COR-L47 (cell line): ENCODE measurements around the gene AGBL1.

ENCODE experiments used
- DNase-seq: peaks from one replicate; lab custom pipeline; 2025; lab: John Stamatoyannopoulos, UW

Gene AGBL1

GRCh38 chr15:86645925-86646500, 566.3 kb downstream of the AGBL1 start:
- no peak for DNase-seq

- no peak for DNase-seq
Measured at GRCh38 chr15:86647810-86648440, 568.3 kb downstream of the AGBL1 start.

- DNase-seq, result no peak
Measured at GRCh38 chr15:86649277-86649676, 569.6 kb downstream of the AGBL1 start.

GRCh38 chr15:86650094-86650493, 570.4 kb downstream of the AGBL1 start:
- no peak for DNase-seq

GRCh38 chr15:86653344-86654197, 573.9 kb downstream of the AGBL1 start:
- DNase-seq, result no peak

- DNase-seq, result no peak
Measured at GRCh38 chr15:86654501-86654900, 574.8 kb downstream of the AGBL1 start.

GRCh38 chr15:86657305-86657704, 577.6 kb downstream of the AGBL1 start:
- no peak for DNase-seq

GRCh38 chr15:86659724-86660411, 580.2 kb downstream of the AGBL1 start:
- DNase-seq, result no peak

- DNase-seq, result no peak
Measured at GRCh38 chr15:86661580-86661979, 581.9 kb downstream of the AGBL1 start.

GRCh38 chr15:86663304-86663703, 583.6 kb downstream of the AGBL1 start:
- no peak for DNase-seq

- DNase-seq, result no peak
Measured at GRCh38 chr15:86663979-86664378, 584.3 kb downstream of the AGBL1 start.

GRCh38 chr15:86664581-86664980, 584.9 kb downstream of the AGBL1 start:
- DNase-seq, result no peak

- DNase-seq, result no peak
Measured at GRCh38 chr15:86676002-86676401, 596.3 kb downstream of the AGBL1 start.

GRCh38 chr15:86677278-86677677, 597.6 kb downstream of the AGBL1 start:
- no peak for DNase-seq

GRCh38 chr15:86685263-86685662, 605.6 kb downstream of the AGBL1 start:
- no peak for DNase-seq

GRCh38 chr15:86689006-86689405, 609.3 kb downstream of the AGBL1 start:
- no peak for DNase-seq

GRCh38 chr15:86690566-86690965, 610.9 kb downstream of the AGBL1 start:
- no peak for DNase-seq

- no peak for DNase-seq
Measured at GRCh38 chr15:86691091-86691663, 611.5 kb downstream of the AGBL1 start.

GRCh38 chr15:86700864-86701610, 621.4 kb downstream of the AGBL1 start:
- no peak for DNase-seq

GRCh38 chr15:86701611-86701963, 621.9 kb downstream of the AGBL1 start:
- no peak for DNase-seq

GRCh38 chr15:86706813-86707212, 627.1 kb downstream of the AGBL1 start:
- DNase-seq, result no peak

- no peak for DNase-seq
Measured at GRCh38 chr15:86711476-86711875, 631.8 kb downstream of the AGBL1 start.
